NAMALWA (cell line): ENCODE data around the gene RAMACL.
"Not testable (repeated sequence)": the region's sequence is repeated elsewhere in the genome, so short reads cannot be mapped to it uniquely, and the experiment has no call there.

Source experiments
- DNase-seq: peaks from one replicate; pipeline ENCODE4 v3.0.0-alpha.2; 2015; ENCODE audit warnings: low spot score

Gene RAMACL

GRCh38 chr6:166555086-166555485, 31.4 kb downstream of the RAMACL start:
- DNase-seq = no peak

DNA sequence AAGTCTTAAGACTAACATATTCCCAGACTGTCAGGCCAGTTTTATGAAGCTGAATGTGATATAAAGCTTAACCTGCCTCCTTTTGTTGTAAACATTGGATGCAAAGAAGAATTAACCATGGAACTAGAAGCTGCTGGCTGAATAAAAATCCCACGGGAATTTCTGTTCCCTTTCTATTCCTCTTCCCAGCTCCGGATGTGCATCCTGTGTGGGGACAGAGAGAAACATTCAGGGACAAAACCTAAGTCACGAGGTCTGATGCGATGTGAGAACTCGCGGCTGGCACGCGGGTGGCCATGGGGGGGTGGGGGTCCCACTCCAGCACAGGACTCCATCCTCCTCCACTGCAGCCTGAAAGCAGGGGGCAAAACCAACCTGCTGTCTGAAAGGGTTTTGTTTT, 32.2 kb downstream of the RAMACL start:
- DNase-seq = no peak

DNA sequence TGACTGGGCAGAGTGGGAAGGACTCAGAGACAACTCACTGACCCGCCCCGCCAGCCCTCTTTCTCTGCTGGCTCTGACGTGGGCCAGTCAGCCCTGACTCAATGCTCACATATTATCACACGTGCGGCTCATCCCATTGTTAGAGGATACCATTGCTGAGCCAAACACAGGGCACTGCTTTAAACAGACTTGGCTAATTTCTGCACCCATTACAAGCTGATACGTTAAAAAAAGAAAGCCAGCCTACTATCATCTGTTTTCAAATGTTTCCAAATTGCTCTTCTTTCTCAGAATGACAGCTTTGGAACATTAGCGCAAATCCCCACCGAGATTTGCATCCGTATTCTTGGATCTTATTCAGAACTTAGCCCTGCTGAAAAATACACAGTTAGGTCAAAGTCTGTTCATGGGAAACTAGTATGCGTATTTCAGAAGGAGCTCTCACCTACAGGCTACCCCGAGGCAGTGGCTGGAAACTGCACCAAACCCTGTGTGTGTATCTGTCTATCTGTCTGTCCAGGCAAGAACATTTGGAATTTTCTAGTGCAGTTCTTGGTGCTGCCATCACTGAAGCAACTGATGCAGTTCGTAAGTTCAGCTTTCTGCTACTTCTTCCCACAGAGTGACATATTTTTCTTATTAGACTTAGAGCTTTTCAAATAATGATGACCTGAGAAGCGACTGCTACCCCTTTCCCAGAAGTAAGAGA, 32.8 kb downstream of the RAMACL start:
- no peak for DNase-seq

DNA sequence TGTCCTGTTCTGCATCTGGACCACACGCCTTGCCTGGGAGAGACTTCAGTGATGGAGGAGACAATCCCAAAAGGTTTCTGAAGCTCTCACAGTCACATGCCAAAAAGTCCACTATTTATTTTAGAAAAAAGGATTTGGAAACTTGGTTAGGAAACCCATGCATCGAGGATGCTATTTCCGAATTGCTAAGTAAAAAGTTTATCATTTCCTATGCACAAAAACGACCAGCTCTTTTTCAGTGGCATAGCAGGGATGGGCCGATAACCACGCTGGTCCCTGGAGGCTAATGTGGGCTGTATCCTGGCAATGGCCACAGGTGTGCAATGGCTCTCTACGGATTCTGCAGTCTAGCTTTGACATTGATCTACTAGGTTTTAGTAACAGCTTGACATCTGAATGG, 33.9 kb downstream of the RAMACL start:
- DNase-seq = no peak

- no peak for DNase-seq
Measured at GRCh38 chr6:166551754-166552495, 34.6 kb downstream of the RAMACL start.

DNA sequence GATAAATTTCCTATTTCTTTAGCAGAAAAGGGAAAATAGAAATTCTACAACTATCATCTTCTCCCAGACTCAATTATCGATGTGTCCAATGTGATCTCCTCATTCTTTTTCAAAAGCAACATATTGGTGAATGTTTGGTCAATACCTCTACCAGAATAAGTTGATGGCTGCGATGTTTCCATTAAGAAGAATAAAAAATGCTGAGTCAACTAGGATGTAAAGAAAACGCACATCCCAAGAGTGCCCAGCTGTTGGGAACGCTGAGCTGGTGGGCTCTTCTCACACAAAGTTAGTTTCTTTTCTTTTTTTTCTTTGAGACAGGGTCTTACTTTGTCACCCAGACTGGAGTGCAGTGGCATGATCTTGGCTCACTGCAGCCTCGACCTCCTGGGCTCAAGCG, 39.8 kb downstream of the RAMACL start:
- no peak for DNase-seq

- DNase-seq = no peak
Measured at GRCh38 chr6:166545156-166546034, 41.1 kb downstream of the RAMACL start.

DNA sequence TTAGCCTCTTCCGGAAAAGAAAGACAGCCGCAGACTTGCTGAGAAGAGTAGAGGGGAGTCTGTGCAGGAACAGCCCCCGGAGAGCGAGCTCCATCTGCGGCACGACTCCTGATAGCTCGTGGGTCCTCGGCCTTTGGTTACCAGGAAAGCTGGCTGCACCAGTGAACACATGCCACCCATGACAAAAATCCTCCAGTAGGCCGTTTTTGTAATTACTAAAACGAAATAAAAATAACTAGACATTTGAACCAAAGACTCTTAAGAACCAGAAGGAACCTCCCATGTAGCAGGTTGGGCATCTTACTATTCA, 42.2 kb downstream of the RAMACL start:
- no peak for DNase-seq

DNA sequence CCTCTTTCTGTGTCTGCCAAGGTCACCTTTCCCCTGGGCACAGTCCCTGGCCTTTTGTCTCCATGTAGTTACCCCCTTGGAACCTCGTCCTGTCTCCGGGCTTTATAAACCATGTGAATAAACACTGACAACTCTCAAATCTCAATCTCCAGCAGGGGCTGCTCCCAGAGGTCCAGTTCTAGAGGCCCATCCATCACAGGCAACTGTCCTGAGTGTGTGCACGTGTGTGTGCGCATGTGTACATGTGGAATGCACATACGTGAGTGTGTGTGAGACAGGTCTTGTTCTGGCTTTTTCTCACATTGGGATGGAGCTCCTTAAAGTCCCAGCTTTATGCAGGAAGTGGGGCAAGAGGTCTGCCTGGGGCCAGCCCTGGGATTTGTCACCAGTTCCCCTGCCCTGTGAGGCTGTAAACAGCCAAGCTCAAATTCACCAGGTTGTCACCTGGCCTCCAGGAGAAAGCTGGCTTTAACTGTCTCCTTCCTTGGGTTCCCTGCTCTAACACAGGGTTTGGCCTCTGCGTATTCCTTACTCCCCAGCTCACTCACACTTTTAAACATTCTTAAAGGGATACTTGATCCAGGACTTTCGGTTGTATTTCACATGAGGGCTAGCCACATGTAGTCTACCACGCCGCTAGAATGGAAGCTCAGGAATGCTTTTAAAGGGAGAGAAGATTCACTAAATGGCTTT, 42.7 kb downstream of the RAMACL start:
- DNase-seq = no peak

DNA sequence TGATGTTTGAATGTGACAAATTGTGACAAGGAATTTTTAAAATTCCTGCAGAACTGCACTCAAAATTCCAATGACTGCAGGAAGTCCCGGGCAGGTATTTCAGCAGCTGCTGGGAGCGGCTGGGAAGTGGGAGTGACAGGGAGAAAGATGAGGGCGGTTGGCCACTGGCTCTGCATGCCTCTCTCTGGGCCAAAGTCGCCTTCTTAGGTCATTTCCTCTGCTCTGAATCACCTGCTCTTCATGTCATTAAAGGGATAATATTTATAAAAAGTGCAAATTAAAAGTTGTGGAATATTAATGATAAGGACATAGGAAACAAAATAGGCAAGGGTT, 43.9 kb downstream of the RAMACL start:
- DNase-seq = no peak

DNA sequence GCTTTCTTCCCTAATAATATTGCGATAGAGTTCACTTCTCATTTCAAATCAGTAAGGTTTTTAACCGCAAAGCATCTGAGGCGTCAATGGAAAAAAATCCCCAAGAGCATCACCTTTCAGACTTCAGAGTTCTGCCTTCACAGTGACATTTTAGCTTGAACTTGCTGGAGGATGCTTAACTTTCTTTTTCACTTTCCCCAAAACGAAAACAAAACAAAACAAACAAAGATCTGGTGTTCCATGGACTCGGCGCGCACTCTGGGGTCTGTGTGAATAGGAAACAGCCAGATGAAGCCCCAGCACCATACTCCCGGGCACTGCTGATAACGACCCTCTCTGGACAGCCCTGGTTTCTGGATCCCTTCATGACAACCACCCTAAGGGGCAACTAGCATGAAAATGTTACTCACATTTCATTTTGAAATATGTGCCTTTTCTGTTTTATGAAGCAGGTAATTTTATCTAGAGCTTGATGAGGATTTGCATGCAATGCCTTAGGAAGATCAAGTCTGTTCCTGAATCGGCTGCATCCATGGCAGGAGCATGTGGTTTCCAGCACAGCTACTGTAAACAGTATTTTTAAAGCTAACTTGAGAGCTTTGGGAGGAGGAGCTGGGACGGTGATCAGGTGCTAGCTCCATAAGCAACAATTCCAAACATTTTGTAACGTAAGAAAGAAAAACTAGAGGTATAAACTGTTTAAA, 44.5 kb downstream of the RAMACL start:
- DNase-seq = no peak

DNA sequence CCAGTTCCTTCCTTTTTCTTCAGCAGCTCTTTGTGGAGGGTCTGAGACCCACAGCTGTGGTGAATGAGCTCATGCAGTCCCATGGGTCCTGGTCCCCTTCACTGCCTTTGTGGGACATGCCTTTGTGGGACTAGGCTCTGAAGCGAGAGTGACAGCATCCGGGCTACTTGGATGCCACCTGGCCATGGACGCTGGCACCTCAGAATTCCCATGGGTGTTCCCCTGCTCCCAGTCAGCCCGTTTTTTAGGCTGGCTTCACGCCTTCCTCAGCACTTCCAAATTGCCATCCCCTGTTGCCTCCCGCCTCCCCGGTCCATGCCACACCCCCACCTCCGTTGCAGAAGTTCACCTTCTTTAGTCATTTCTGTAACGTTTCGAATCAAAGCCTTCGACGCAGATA, 45.1 kb downstream of the RAMACL start:
- no peak for DNase-seq

DNA sequence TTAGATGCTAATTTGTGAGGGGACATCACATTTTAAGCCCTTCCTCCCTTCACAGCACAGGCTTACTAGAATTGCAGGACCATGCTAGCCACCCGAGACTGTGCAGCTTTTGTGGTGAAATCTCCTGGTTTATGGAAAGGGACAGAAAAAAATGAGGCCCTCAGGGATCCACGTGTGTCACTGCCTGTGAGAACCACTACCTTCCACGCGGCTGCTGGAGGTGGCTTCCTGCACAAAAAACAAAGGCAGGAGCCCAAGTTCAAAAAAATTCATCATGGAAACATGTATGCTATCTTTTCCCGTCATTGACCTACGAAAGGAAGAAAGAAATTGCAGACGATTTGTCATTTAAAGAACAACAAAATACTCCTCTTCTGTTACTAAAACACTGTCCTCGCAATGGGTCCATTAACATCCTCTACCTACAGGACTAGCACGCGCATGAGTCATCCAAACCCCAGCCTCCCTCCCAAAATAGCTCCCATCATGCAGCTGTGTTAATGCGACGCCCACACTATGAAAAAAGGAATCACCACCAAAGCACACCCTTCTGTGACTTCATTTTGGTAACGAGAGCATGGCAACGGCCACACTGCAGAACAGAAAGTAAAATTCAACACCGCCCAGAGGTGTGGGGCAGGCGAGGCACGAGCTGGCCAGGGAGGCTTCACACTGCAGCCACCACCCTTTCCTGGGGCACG, 45.7 kb downstream of the RAMACL start:
- peak; percentile 19 for DNase-seq

- DNase-seq = no peak
Measured at GRCh38 chr6:166539543-166539942, 46.9 kb downstream of the RAMACL start.

DNA sequence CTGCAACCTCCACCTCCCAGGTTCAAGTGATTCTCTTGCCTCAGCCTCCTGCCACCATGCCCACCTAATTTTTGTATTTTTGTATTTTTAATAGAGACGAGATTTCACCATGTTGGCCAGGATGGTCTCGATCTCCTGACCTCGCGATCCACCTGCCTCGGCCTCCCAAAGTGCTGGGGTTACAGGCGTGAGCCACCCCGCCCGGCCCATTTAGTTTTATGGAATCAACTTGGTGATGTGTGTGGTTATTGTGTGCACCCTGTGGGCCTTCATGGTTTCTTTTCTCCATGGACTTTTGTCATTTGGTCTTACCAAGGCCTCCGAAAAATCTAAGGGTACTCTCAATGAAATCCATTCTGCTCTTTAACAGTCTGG, 47.5 kb downstream of the RAMACL start:
- DNase-seq = not testable (repeated sequence)

DNA sequence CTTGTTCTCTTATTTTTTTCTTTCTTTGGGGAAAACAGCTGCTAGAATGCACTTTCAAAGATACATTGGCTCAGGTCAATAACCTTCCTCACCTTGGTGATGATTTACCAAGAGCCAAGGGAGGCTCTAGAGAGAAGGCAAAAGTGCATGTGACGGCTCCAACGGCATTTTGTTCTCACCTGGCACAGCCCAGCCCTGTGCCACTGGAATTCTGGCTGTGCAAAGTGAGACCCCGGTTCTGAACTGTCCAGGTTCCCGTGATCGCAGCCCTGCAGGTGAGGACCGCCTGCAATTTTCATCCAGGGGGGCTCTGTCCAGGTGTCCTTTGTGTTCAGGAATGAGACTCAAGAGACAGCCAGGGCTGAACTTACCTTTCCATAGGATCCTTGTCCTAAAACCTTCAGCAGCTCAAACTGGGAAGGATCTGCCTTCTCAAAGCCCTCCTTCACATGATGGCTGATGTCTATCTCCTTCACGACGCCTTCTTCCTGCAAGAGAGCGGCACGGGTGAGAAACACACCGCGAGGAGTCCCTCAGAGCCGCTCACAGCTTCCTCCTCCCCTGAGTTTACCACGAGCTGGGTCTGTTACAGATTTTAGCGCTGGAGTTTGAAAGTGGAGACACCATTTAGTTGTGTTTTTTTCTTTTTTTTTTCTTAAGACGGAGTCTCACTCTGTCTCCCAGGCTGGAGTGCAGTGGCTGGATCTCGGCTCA, 48.0 kb downstream of the RAMACL start:
- no peak for DNase-seq

DNA sequence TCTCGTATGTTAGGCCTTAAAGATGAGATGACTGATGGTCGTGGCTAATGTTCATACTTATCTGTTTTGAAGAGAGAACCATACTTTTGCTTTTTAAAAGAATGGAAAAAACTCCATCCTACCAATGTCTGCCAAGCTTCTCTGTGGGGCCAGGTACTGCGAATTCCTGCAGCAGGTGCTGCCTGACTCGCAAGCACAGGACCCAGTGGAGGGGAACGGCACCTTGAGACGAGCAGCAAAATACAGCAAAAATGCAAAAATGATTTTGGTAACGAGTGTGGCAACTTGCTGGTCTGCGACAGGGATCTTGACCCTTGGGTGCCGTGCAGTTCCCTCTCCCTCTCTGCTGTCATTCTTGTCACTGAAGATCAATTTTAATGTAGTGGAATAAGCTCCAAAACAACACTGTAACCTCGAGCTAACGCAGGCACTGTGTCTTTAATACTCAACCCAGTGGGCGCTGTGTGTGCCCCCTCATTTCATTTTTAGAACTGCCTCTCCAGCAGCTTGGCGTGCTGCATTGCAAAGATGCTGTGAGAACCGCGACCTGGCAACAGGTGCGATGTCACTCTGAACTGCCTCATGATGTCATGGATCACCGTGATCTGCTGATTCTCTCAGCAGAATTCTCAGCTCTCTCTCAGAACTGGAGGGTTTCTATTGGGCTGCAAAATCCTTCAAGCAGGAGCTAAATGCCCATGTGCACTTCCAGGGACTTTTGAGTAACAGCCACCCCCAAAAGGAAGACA, 51.6 kb downstream of the RAMACL start:
- DNase-seq = no peak

GRCh38 chr6:166533205-166533824, 53.2 kb downstream of the RAMACL start:
- DNase-seq = no peak
